WERI-Rb-1 (cell line): ENCODE data around the gene FLYWCH1.

Experiments
- DNase-seq: peaks from one replicate; pipeline ENCODE4 v3.0.0-alpha.2; 2020
- H3K27ac ChIP-seq: fragments of 250-450 bp; sonication (Bioruptor Pico); 2 replicates; pipeline ENCODE4 v1.5.1; 2020; ENCODE audit warnings: mild to moderate bottlenecking, moderate library complexity
- H3K27me3 ChIP-seq: fragments of 250-450 bp; sonication (Bioruptor Pico); 2 replicates; pipeline ENCODE4 v1.5.1; 2021; ENCODE audit warnings: mild to moderate bottlenecking, low read depth, moderate library complexity; ENCODE audit not compliant: insufficient read depth, severe bottlenecking
- H3K36me3 ChIP-seq: fragments of 250-450 bp; sonication (Bioruptor Pico); 2 replicates; pipeline ENCODE4 v1.5.1; 2020; ENCODE audit warnings: mild to moderate bottlenecking, moderate library complexity
- H3K4me3 ChIP-seq: 2 replicates; pipeline ENCODE4 v1.5.1; 2011; ENCODE audit warnings: low read depth, mild to moderate bottlenecking, control low read depth, low read length
- H3K9me3 ChIP-seq: fragments of 250-450 bp; sonication (Bioruptor Pico); 2 replicates; pipeline ENCODE4 v1.5.1; 2021; ENCODE audit warnings: mild to moderate bottlenecking, moderate library complexity; ENCODE audit not compliant: severe bottlenecking
- TF ChIP-seq, protein P1 (sequence below): IDR thresholded peaks from 2 replicates; pipeline ENCODE4 v1.5.1; 2011; ENCODE audit warnings: low read depth, mild to moderate bottlenecking, control low read depth, inconsistent platforms, low read length

FLYWCH1 gene

DNA sequence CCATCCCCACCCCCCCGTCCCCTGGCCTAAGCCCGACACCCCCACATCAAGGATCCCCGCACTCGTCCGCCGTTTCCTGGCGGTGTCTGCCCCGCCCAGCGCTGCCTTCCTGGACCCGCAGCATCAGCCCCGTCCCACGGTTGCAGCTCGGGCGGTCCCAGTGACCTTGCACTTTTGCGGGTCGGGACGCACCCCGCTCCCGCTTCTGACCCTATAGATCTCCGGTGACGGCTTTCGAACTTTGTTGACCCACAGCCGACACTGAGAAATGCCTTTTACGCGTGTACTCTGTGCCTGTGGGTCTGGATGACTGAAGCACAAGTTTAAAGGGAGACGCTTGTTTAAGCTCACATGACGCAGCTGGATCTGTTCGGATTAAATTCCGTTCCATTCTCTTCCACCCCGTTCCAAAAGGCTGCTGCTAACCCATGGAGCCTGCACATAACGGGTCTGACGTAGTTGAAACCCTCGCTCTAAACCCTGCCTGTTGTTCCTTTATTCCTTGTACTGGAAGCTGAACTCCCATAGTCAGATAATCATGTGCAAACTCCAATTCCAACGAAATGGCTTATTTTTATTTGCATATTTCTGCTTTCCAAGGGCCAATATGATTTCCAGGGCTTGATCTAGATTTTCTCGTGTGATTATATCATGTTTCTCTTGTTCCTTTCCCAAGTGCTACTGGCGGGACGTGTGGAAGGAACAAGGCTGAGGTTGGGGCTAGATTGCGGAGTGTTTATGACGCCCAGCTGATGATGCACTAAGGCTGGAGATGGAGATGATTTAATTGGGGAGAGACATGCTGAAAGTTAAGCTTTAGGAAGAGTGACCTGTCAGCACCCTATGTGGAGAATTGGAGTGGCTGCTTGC, 834 bp downstream of the FLYWCH1 start:
- Histone ChIP-seq H3K27ac (no peak overlapping the region), H3K27me3 (no peaks in the 10 kb centered on the region), H3K9me3 (no peaks in the 10 kb centered on the region), H3K4me3 (peak overlapping the region; percentile 87), H3K36me3 (peaks cover 7% of the 10 kb centered on the region)
- TF ChIP-seq, protein P1, sequence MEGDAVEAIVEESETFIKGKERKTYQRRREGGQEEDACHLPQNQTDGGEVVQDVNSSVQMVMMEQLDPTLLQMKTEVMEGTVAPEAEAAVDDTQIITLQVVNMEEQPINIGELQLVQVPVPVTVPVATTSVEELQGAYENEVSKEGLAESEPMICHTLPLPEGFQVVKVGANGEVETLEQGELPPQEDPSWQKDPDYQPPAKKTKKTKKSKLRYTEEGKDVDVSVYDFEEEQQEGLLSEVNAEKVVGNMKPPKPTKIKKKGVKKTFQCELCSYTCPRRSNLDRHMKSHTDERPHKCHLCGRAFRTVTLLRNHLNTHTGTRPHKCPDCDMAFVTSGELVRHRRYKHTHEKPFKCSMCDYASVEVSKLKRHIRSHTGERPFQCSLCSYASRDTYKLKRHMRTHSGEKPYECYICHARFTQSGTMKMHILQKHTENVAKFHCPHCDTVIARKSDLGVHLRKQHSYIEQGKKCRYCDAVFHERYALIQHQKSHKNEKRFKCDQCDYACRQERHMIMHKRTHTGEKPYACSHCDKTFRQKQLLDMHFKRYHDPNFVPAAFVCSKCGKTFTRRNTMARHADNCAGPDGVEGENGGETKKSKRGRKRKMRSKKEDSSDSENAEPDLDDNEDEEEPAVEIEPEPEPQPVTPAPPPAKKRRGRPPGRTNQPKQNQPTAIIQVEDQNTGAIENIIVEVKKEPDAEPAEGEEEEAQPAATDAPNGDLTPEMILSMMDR: no peak
- DNase-seq: no peak

DNA sequence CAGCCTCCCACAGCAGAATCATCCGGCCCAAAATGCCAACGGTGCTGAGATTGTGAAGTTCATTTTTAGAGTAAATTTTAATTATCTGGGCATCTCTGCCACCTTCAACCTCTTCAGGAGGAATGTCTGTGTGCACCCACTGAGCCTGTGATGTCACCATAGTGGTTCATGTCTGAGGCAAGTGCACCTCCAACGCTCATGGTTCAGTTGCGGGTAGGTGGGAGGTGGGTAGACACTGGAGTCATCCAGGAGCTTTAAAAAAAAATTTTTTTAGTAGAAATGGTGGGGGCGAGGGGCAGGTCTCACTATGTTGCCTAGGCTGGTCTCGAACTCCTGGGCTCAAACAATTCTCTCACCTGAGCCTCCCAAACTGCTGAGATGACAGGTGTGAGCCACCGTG, 1.9 kb downstream of the FLYWCH1 start:
- Histone ChIP-seq H3K4me3 (no peak overlapping the region), H3K9me3 (no peaks in the 10 kb centered on the region), H3K27me3 (no peaks in the 10 kb centered on the region), H3K27ac (no peak overlapping the region), H3K36me3 (peaks cover 9% of the 10 kb centered on the region)
- no peak for DNase-seq
- TF ChIP-seq, protein P1: no peak

DNA sequence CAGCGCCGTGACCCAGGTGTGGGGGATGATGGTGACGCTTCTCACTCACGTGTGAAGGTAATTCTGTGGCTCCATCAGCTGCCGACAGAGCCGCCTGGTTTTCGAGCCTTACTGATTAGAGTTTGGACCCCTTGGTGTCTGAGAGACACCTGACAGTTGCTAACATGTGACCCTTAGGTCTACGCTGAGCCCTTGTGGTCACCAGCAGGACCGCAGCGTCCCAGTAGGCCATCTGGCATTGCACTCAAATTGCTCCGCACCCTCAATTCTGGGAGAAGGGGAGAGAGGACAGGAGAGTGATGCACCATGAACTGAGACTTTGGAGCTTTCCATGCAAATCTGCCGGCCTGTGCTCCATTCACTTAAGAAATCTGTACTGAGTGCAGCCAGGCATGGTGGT, 2.5 kb downstream of the FLYWCH1 start:
- peaks cover 10% of the 10 kb centered on the region for H3K36me3 ChIP-seq
- no peaks in the 10 kb centered on the region for H3K27me3 ChIP-seq
- no peaks in the 10 kb centered on the region for H3K9me3 ChIP-seq
- no peak overlapping the region for H3K27ac ChIP-seq
- H3K4me3 ChIP-seq: no peak overlapping the region
- TF ChIP-seq, protein P1: peak; percentile 29
- DNase-seq: no peak

DNA sequence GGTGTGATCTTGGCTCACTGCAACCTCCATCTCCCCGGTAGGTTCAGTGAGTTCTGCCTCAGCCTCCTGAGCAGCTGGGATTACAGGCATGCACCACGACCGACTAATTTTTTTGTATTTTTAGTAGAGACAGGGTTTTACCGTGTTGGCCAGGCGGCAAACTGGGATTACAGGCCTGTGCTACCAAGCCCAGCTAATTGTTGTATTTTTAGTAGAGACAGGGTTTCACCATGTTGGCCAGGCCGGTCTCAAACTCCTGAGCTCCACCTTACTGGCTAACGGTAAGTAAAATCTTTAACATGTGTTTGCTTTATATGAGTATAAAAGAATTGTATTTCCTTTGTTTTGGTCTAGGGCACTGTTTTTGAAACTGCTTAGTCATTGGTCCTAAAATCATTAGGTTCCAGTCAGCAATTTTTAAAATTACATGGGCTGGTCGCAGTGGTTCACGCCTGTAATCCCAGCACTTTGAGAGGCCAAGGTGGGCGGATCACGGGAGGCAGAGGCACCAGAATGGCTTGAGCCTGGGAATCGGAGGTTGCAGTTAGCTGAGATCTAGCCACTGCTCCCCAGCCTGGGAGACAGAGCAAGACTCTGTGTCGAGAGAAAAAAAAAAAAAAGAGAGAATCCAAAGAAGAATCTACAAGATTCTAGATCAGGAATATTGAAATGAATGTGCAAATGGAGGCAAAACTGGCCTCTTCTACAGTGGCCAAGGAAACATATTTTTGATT, 3.6 kb downstream of the FLYWCH1 start:
- Histone ChIP-seq H3K9me3 (no peaks in the 10 kb centered on the region), H3K36me3 (peaks cover 13% of the 10 kb centered on the region), H3K27ac (peak overlapping the region; percentile 30), H3K27me3 (no peaks in the 10 kb centered on the region), H3K4me3 (no peak overlapping the region)
- TF ChIP-seq, protein P1: no peak
- no peak for DNase-seq

DNA sequence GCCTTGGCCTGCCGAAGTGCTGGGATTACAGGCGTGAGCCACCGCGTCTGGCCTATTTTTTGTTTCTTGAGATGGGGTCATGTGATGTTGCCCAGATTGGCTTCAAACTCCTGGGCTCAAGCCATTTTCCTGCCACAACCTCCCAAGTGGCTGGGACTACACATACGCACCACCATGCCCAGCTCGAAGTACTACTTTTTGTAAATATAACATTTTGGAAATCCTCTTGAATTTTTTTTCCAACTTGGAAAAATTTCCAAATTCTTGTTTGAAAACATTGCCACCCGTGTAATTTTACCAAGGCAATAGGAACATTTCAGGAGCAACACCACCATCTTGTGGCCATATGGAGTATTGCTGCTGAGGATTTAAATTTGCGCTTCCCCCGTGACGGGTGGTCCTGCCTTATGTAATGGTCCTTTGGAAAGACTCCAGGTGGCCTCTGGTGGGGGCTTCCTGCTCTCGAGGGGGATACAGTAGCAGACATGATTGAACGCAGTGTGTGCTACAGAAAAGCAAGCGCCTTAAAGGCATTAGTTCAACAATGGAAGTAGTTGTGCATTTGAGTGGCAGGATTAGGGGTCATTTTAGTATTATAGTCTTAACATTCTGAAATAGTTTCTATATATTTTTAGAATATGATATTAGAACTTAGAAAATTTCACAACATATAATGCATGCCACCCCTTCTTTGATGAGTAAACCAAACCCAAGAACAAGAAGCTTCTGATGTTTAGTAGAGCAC, 8.0 kb downstream of the FLYWCH1 start:
- peak; percentile 50 for DNase-seq
- Histone ChIP-seq H3K27ac (peak overlapping the region; percentile 37), H3K4me3 (no peak overlapping the region), H3K9me3 (no peaks in the 10 kb centered on the region), H3K27me3 (no peaks in the 10 kb centered on the region), H3K36me3 (peaks cover 15% of the 10 kb centered on the region)
- TF ChIP-seq, protein P1: peak; percentile 61
